GM19372 (cell line): ENCODE data around the gene PARD3.

ENCODE experiments used
- ATAC-seq: cut with Tn5 transposase; IDR thresholded peaks from one replicate; pipeline ENCODE4 v1.9.1; 2021; ENCODE audit warnings: mild to moderate bottlenecking, low read depth, moderate library complexity; ENCODE audit not compliant: unreplicated experiment

PARD3 gene

GRCh38 chr10:34699904-34700517, 115.1 kb downstream of the PARD3 start:
- no peak for ATAC-seq

DNA sequence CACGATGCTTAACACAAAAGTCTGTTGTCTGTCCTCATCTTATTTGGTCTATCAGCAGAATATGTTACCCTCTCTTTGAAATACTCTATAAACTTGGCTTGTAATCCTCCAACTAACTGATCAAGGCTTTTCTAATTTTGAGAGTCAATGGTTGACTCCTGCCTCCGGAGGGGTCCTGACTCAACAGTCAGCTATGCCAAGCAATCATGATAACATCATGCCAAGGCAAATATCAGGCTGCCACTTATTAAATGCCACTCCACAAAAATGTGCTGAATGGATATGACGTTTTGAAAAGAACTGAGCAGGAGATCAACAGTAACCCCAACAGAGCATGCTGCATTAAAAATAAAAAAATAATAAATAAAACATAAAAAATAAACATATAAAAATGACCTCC, 116.1 kb downstream of the PARD3 start:
- no peak for ATAC-seq

GRCh38 chr10:34698248-34698831, 116.8 kb downstream of the PARD3 start:
- ATAC-seq = no peak

DNA sequence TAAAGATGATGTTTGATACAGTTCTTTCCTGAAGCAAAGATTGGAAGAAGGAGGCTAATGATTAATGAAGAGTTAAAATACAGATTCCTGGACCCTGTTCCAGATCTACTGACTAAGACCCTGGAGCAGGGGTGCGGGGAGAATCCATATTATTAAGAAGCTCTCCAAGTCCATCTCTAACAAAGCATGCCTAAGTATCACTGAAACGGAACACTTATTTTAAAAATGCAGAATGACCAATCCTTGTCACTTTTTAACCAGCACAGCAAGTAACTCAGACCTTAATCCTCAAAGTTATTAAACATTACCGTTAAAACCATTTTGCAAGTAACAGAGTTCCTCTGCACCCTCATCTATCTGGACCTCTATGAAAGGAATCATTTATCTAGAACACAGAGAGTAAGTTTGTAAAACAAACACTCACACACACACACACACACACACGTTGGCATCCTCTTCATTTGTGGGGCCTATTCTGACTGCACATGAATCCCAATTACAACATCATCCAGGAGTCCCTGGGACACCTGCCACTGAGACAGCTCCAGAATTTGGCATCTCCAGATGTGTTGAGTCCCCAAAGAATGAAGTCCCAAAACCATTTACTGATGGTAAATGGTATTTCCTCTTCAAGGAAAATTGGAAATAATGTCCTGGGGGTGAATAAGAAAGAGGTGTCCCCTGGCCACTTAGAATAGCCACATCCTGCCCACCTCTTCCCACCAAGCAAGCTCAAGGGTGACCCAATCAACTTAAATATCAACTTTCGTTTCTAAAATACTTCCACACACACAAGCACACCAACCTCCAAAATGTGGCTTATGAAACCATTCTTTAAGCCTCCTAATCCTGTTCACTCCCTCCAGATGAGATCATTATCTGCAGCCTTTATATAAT, 117.5 kb downstream of the PARD3 start:
- no peak for ATAC-seq

DNA sequence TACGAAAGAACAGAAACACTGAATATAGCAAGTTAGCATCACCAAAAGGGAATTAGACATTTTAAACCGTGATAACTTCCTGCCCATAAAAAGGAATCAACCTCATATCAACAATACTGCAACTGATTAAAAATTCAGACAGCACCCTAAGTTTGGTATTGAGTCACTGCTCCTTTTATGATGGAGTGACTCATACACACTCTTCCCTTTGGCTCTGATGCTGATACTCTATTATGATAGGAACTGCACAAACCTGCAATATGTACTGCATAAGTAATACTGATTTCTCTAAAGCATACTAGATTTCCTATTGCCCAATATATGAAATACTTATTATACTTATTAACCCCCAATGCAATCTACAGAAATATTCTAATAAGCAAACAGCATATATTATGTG, 118.7 kb downstream of the PARD3 start:
- ATAC-seq = no peak

DNA sequence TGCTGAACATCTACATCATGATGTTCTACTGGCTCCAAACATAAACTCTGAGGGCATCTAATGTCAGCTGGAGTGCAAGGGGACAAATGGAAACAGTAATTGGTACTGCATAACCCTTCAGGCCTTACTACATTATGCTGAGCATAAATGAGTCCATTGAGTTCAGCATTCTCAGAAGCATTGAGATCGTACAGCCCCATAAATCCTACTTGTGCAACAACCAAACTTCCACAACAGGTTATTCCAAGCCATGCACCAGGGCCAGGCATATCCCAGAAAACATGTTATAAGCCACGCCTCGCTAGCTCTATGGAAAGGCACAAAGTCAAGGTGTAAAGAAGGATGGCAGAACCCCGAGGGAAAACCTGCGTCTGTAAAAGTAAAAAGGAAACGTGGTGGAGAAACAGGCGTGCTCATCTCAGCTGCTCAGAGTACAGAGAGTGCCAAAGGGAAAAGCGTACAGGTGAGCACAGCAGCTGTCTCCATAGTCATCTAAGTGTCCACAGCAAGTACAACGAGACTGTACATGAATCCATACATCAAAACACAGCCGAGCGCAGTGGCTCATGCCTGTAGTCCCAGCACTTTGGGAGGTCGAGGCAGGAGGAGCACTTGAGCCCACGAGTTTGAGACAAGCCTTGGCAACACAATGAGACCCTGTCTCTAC, 124.6 kb downstream of the PARD3 start:
- ATAC-seq = no peak

- ATAC-seq = no peak
These were observed 126.0 kb downstream of the PARD3 start for GRCh38 chr10:34689053-34689452.

DNA sequence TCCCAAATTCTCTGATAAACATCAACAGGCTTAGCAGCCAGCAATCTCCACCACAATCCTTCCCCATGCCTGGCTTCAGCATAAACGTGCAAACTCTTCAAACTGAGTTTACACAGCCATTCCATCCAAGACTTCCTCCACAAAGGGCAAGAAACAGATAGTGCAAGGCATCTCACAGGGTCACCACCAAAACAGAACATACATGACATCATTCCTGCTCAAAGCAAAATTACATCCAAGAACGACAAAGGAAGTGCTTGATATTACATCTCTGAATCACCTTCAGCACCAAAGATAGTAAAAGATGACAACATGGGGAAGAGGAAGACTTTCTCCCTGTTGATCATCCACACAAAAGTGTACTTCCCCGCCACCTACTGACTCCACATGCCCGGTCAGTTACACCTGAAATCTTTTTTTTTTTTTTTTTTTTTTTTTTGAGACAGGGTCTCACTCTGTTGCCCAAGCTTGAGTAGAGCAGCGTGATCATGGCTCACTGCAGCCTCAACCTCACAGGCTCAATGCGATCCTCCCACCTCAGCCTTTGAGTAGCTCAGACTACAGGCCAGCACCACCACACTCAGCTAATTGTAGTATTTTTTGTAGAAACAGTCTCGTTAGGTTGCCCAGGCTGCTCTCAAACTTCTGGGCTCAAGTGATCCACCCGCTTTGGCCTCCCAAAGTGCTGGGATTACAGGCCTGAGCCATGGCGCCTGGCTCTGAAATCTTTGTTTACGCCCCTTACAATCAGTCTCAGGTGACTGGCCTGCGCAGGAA, 127.5 kb downstream of the PARD3 start:
- no peak for ATAC-seq

- ATAC-seq = no peak
These were observed 132.5 kb downstream of the PARD3 start for GRCh38 chr10:34682580-34682979.

- no peak for ATAC-seq
These were observed 133.2 kb downstream of the PARD3 start for GRCh38 chr10:34681933-34682332.

DNA sequence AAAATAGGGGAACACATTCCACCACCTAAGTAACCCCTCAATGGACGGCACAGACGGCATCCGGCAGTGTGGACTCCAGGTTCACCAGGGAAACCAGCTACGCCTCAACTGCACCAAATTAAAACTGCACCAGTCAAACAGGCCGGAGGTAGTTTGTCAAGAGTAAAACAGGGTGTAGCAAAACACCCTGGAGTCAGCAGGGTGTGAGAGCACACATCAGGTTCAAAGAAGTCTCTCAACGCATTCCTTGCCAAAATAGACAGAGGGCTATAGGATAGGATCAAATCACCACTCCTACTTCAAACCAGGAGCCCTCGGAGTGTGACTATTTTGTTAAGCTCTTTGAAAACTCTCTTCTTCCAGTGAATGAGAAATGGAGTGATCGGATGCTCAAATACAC, 135.9 kb downstream of the PARD3 start:
- no peak for ATAC-seq

GRCh38 chr10:34677591-34677990, 137.5 kb downstream of the PARD3 start:
- ATAC-seq = no peak

GRCh38 chr10:34677132-34677531, 138.0 kb downstream of the PARD3 start:
- ATAC-seq = no peak

DNA sequence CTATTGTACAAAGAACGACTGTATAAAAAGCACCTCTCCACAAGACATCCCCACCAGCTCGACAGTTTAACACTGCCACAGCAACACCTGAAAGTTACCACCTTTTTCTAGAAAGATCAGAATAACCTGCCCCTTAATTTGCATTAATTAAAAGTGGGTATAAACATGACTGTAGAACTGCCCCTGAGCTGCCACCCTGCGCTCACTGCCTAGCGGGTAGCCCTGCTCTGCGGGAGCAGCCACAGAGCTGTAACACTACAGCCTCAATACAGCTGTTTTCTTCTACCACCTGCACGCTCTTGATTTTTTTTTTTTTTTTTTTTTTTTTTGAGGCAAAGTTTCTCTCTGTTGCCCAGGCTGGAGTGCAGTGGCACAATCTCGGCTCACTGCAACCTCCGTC, 140.9 kb downstream of the PARD3 start:
- no peak for ATAC-seq

- ATAC-seq = no peak
These were observed 145.0 kb downstream of the PARD3 start for GRCh38 chr10:34670081-34670480.

- ATAC-seq = no peak
These were observed 146.0 kb downstream of the PARD3 start for GRCh38 chr10:34669079-34669478.

DNA sequence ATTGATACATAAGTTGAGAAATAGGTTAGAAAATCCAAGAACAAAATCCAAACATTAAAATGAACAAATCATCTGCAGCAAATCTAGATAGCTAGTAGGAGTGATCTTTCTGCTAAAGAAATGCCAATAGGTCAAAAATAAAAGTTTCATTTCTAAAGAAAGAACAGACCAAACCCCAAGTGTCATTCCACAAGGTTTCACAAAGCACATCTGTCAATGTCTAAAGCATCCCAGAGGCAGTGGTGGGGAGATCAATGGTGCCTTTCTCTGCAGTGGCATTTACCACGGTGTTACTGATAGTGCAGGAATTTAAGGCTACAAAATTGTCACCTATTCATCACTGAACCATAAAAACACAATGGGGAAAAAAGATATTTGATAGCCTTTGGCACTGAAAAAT, 147.9 kb downstream of the PARD3 start:
- peak; percentile 42 for ATAC-seq

DNA sequence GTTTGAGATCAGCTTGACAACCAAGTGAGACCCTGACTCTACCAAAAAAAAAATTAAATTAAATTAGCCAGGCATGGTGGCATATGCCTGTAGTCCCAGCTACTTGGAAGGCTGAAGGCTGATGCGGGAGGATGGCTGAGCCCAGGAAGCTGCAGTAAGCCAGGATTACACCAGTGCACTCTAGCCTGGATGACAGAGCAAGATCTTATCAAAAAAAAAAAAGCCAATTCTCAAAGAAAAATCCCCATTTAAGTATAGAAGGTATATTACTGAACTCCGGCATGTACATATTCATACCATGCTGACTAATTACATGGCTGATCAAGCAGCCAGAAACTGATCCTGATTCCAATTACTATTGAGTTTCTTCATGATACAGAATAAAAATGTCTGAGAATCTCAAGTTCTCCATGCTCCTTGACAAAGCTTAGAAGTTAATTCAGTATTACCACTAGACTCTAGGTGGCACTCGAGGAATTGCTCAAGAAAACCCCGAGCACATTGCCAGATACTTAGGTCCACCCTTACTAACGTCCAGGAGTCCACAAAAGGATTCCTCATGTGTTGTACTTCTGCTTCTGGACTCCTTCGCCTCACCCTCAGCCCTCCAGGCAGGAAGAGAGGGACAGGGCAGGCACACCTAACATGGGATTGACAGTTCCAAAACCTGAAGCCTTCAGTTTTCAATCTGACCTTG, 148.9 kb downstream of the PARD3 start:
- ATAC-seq = peak; percentile 83

- no peak for ATAC-seq
These were observed 150.4 kb downstream of the PARD3 start for GRCh38 chr10:34664706-34665105.

DNA sequence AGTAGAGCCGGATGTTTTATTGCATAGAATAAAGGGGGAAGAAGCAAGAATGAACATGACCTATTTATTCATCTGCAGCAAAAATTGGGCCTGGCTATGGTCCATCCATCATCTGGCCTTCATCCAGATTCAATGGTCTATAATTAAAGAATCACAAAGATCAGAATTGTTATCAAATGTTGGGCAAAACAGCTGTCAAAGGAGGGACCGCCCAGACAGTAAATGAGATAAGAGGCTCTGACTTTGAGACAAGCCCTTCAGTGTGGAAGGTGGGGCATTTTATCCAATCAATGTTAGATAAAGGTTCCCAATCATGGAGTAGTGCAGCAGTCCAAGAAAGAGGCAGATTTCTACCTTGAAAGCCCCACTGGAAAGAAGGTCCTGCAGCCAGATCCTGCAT, 153.5 kb downstream of the PARD3 start:
- ATAC-seq = no peak
